NCI-H2081 treated with DMSO at 0.1 percent for 48 hours (cell line): Measurements from ENCODE around the gene NRG4.
"Not testable (repeated sequence)": the region's sequence is repeated elsewhere in the genome, so short reads cannot be mapped to it uniquely, and the experiment has no call there.

Source experiments
- DNase-seq: peaks from one replicate; lab custom pipeline; 2025; lab: John Stamatoyannopoulos, UW

The NRG4 gene

GRCh38 chr15:76011627-76012551, at the start of gene NRG4:
Gene NRG4, minus strand, starts transcription at chr15:76012424. Its CDS starts 1,194 bp downstream, at chr15:76011230.
- no peak for DNase-seq

GRCh38 chr15:76061700-76062099, 49.5 kb upstream of the NRG4 start:
- DNase-seq, result no peak

GRCh38 chr15:76060118-76060989, 48.1 kb upstream of the NRG4 start:
- DNase-seq, result no peak

- DNase-seq, result no peak
Measured at GRCh38 chr15:76059320-76060117, 47.3 kb upstream of the NRG4 start, which contains the start of gene TMEM266. Gene TMEM266, plus strand, starts transcription at chr15:76059985. Its CDS starts 74,279 bp downstream, at chr15:76134264.

GRCh38 chr15:76058714-76059319, 46.6 kb upstream of the NRG4 start:
- DNase-seq, result no peak

GRCh38 chr15:76057332-76058000, 45.2 kb upstream of the NRG4 start:
- no peak for DNase-seq

GRCh38 chr15:76056931-76057330, 44.7 kb upstream of the NRG4 start:
- DNase-seq, result no peak

GRCh38 chr15:76054201-76054600, 42.0 kb upstream of the NRG4 start:
- not testable (repeated sequence) for DNase-seq

- no peak for DNase-seq
Measured at GRCh38 chr15:76038512-76038911, 26.3 kb upstream of the NRG4 start.

- no peak for DNase-seq
Measured at GRCh38 chr15:76035593-76035992, 23.4 kb upstream of the NRG4 start.

- DNase-seq, result no peak
Measured at GRCh38 chr15:76034111-76034510, 21.9 kb upstream of the NRG4 start.

- DNase-seq, result no peak
Measured at GRCh38 chr15:76033438-76033837, 21.2 kb upstream of the NRG4 start.

- no peak for DNase-seq
Measured at GRCh38 chr15:76032046-76032445, 19.8 kb upstream of the NRG4 start.

- DNase-seq, result no peak
Measured at GRCh38 chr15:76024021-76024768, 12.0 kb upstream of the NRG4 start.

GRCh38 chr15:76013470-76013869, 1.2 kb upstream of the NRG4 start:
- DNase-seq, result not testable (repeated sequence)

GRCh38 chr15:76010613-76011012, 1.6 kb downstream of the NRG4 start:
- DNase-seq, result no peak

GRCh38 chr15:76006136-76006778, 6.0 kb downstream of the NRG4 start:
- DNase-seq, result no peak

GRCh38 chr15:76003364-76003763, 8.9 kb downstream of the NRG4 start:
- DNase-seq, result no peak

GRCh38 chr15:75995611-75996010, 16.6 kb downstream of the NRG4 start:
- DNase-seq, result no peak

GRCh38 chr15:75994220-75994619, 18.0 kb downstream of the NRG4 start:
- no peak for DNase-seq
